Ovary (tissue), 3 donors: ENCODE measurements around the gene AKR1A1.

Source experiments
- CTCF ChIP-seq, 3 donors: fragments of 450-650 bp in 2 of 3; fragments of 200-600 bp in 1 of 3; IDR thresholded peaks; one replicate each; pipeline versions ENCODE4 v1.5.1 to v1.8.0; 2016 to 2022; ENCODE audit warnings: antibody characterized with exemption in 3 of 3, mild to moderate bottlenecking in 1 of 3
- EP300 ChIP-seq: sonication (generic); formaldehyde crosslinking; IDR thresholded peaks from one replicate; pipeline ENCODE4 v1.6.1; 2017; ENCODE audit warnings: antibody characterized with exemption
- POLR2A ChIP-seq: fragments of 450-650 bp; IDR thresholded peaks from one replicate; pipeline ENCODE4 v1.6.1; 2017; ENCODE audit warnings: antibody characterized with exemption, mild to moderate bottlenecking, moderate library complexity
- donor health status: DM: no; HTN: no; CAD: no.

GRCh38 chr1:45567911-45568310, 17.3 kb downstream of the AKR1A1 start:
- TF ChIP-seq CTCF (IDR thresholded peaks at IDR 0.05) (no peak), POLR2A (no peak), EP300 (no peak)
